ENCODE data around the gene CCNK.

CCNK gene

GRCh38 chr14:99480917-99481744 is at the start of gene CCNK:
CCNK (plus strand) TSS chr14:99481409; CDS start chr14:99492678, 11,269 bp downstream.
- DNase-seq (ENCODE audit: low read depth), result peak; percentile 99

GRCh38 chr14:99431986-99432385 is 49.2 kb upstream of the CCNK start:
- no peak for DNase-seq (ENCODE audit: low read depth)

- DNase-seq (ENCODE audit: low read depth), result no peak
Measured at GRCh38 chr14:99432485-99432884, 48.7 kb upstream of the CCNK start.

GRCh38 chr14:99435327-99435726 is 45.9 kb upstream of the CCNK start:
- DNase-seq (ENCODE audit: low read depth), result no peak

GRCh38 chr14:99436247-99437180 is 44.7 kb upstream of the CCNK start:
- no peak for DNase-seq (ENCODE audit: low read depth)

GRCh38 chr14:99437706-99438105 is 43.5 kb upstream of the CCNK start:
- DNase-seq (ENCODE audit: low read depth), result no peak

- DNase-seq (ENCODE audit: low read depth), result no peak
Measured at GRCh38 chr14:99440278-99440677, 40.9 kb upstream of the CCNK start.

- DNase-seq (ENCODE audit: low read depth), result no peak
Measured at GRCh38 chr14:99441157-99441870, 39.9 kb upstream of the CCNK start.

- DNase-seq (ENCODE audit: low read depth), result no peak
Measured at GRCh38 chr14:99441918-99442317, 39.3 kb upstream of the CCNK start.

GRCh38 chr14:99445931-99446330 is 35.3 kb upstream of the CCNK start:
- DNase-seq (ENCODE audit: low read depth), result no peak

GRCh38 chr14:99447739-99448138 is 33.5 kb upstream of the CCNK start:
- no peak for DNase-seq (ENCODE audit: low read depth)

- no peak for DNase-seq (ENCODE audit: low read depth)
Measured at GRCh38 chr14:99450266-99450665, 30.9 kb upstream of the CCNK start.

GRCh38 chr14:99451234-99451633 is 30.0 kb upstream of the CCNK start:
- no peak for DNase-seq (ENCODE audit: low read depth)

- no peak for DNase-seq (ENCODE audit: low read depth)
Measured at GRCh38 chr14:99452968-99453367, 28.2 kb upstream of the CCNK start.

GRCh38 chr14:99454246-99454645 is 27.0 kb upstream of the CCNK start:
- DNase-seq (ENCODE audit: low read depth), result no peak

GRCh38 chr14:99459481-99460100 is 21.6 kb upstream of the CCNK start:
- DNase-seq (ENCODE audit: low read depth), result no peak

- DNase-seq (ENCODE audit: low read depth), result no peak
Measured at GRCh38 chr14:99460793-99461192, 20.4 kb upstream of the CCNK start.

- no peak for DNase-seq (ENCODE audit: low read depth)
Measured at GRCh38 chr14:99461411-99462085, 19.7 kb upstream of the CCNK start.

GRCh38 chr14:99462210-99462609 is 19.0 kb upstream of the CCNK start:
- no peak for DNase-seq (ENCODE audit: low read depth)

- DNase-seq (ENCODE audit: low read depth), result no peak
Measured at GRCh38 chr14:99463974-99464373, 17.2 kb upstream of the CCNK start.

- DNase-seq (ENCODE audit: low read depth), result no peak
Measured at GRCh38 chr14:99465288-99465687, 15.9 kb upstream of the CCNK start.
